Endothelial cell of umbilical vein (primary cell): ENCODE results near the gene TBATA. TPM values are rescaled to one million over a fixed set of nuclear protein-coding genes. Genes with fewer than 3 reads are reported as not detected.

Source experiments
- BruUV-seq: library from RNA; stranded (reverse); fragments of 400-500 nt; replicated peaks from 2 replicates; lab custom pipeline; 2021; lab: Mats Ljungman, UMichigan
- CTCF ChIA-PET: fragments of 300-600, 350-600 bp; sonication (Branson Sonifier 250); formaldehyde crosslinking; loops from one replicate; lab custom pipeline; 2021; ENCODE audit warnings: antibody characterized with exemption, inconsistent platforms; lab: Charles Lee
- POLR2A ChIA-PET: fragments of 300-600, 350-600 bp; sonication (Branson Sonifier 250); formaldehyde crosslinking; loops from one replicate; lab custom pipeline; 2021; ENCODE audit warnings: antibody characterized with exemption, inconsistent platforms; lab: Charles Lee
- DNase-seq: peaks from one replicate; pipeline ENCODE4 v3.0.0-alpha.2; 2011; ENCODE audit warnings: low read depth, low spot score
- FAIRE-seq: peaks from 2 replicates; lab custom pipeline; 2011; peaks lifted over from hg19 to GRCh38; lab: Jason Lieb, UNC
- H2AFZ ChIP-seq: 2 replicates; pipeline ENCODE4 v1.6.0; 2012; ENCODE audit warnings: low read depth, low read length, control low read depth, inconsistent platforms
- H3K27ac ChIP-seq: 2 replicates; pipeline ENCODE4 v1.5.1; 2011; ENCODE audit warnings: low read depth, mild to moderate bottlenecking, control low read depth, low read length, moderate library complexity; ENCODE audit not compliant: insufficient read depth
- H3K27me3 ChIP-seq, 2 experiments: 2 replicates each; pipeline versions ENCODE4 v1.6.0 to v1.6.1; 2011; ENCODE audit warnings: low read length in 2 of 2, mixed read lengths in 1 of 2; ENCODE audit not compliant: control insufficient read depth in 2 of 2, insufficient read depth in 2 of 2
- H3K36me3 ChIP-seq, 2 experiments: 2 replicates in 1 of 2; 3 replicates in 1 of 2; pipeline ENCODE4 v1.5.1; 2011; ENCODE audit warnings: low read length in 2 of 2, mild to moderate bottlenecking in 1 of 2, moderate library complexity in 1 of 2; ENCODE audit not compliant: control insufficient read depth in 2 of 2, insufficient read depth in 2 of 2; ENCODE audit errors: extremely low read depth in 1 of 2
- H3K4me1 ChIP-seq: 3 replicates; pipeline ENCODE4 v1.5.1; 2011; ENCODE audit warnings: mild to moderate bottlenecking, low read length; ENCODE audit not compliant: control insufficient read depth, insufficient read depth; ENCODE audit errors: extremely low read depth
- H3K4me2 ChIP-seq: 2 replicates; pipeline ENCODE4 v1.6.1; 2011; ENCODE audit warnings: low read length, control low read depth, mixed read lengths; ENCODE audit not compliant: insufficient read depth
- H3K4me3 ChIP-seq, 3 experiments: fragments of 200-600 bp in 1 of 3; sonication (generic), shearing (Covaris generic) in 1 of 3; replicated peaks in 1 of 3; 2 replicates each; pipeline ENCODE4 v1.5.1; 2011 to 2016; ENCODE audit warnings: control low read depth in 3 of 3, low read length in 3 of 3, mild to moderate bottlenecking in 2 of 3, inconsistent platforms in 1 of 3, low read depth in 1 of 3, moderate library complexity in 1 of 3; ENCODE audit not compliant: insufficient read depth in 1 of 3
- H3K79me2 ChIP-seq: 2 replicates; pipeline ENCODE4 v1.6.0; 2012; ENCODE audit warnings: low read length, inconsistent platforms; ENCODE audit not compliant: control insufficient read depth, insufficient read depth
- H3K9ac ChIP-seq: replicated peaks from 2 replicates; pipeline ENCODE3; 2011; ENCODE audit warnings: low read length, control low read depth; ENCODE audit not compliant: insufficient read depth; ENCODE audit errors: extremely low read depth
- H3K9me1 ChIP-seq: replicated peaks from 3 replicates; pipeline ENCODE4 v1.6.0; 2011; ENCODE audit warnings: mild to moderate bottlenecking, low read length; ENCODE audit not compliant: control insufficient read depth, insufficient read depth; ENCODE audit errors: extremely low read depth
- H3K9me3 ChIP-seq: replicated peaks from 2 replicates; pipeline ENCODE4 v1.5.1; 2012; ENCODE audit warnings: low read length, inconsistent platforms; ENCODE audit not compliant: control insufficient read depth, insufficient read depth
- H4K20me1 ChIP-seq: replicated peaks from 2 replicates; pipeline ENCODE3; 2011; ENCODE audit warnings: mild to moderate bottlenecking, low read length; ENCODE audit not compliant: control insufficient read depth, insufficient read depth; ENCODE audit errors: extremely low read depth
- EZH2 ChIP-seq: IDR thresholded peaks from 2 replicates; pipeline ENCODE4 v1.6.1; 2012; ENCODE audit warnings: borderline replicate concordance, low read depth, mild to moderate bottlenecking, moderate library complexity, low read length, inconsistent platforms; ENCODE audit not compliant: severe bottlenecking
- FOS ChIP-seq: IDR thresholded peaks from 2 replicates; pipeline ENCODE4 v1.6.1; 2011; ENCODE audit warnings: mild to moderate bottlenecking, low read length, moderate library complexity, borderline replicate concordance; ENCODE audit not compliant: insufficient read depth
- GATA2 ChIP-seq: IDR thresholded peaks from 2 replicates; pipeline ENCODE4 v1.7.0; 2011; ENCODE audit warnings: low read depth, mild to moderate bottlenecking, moderate library complexity, mixed read lengths, low read length; ENCODE audit not compliant: insufficient read length, insufficient read depth
- JUN ChIP-seq: IDR thresholded peaks from 2 replicates; pipeline ENCODE4 v1.6.1; 2011; ENCODE audit warnings: borderline replicate concordance, low read depth; ENCODE audit not compliant: insufficient read length, insufficient read depth
- MYC ChIP-seq: IDR thresholded peaks from one replicate; pipeline ENCODE4 v1.6.1; 2011; ENCODE audit warnings: mild to moderate bottlenecking, low read depth, low read length
- POLR2A ChIP-seq: IDR thresholded peaks from 2 replicates; pipeline ENCODE4 v1.6.1; 2012; ENCODE audit warnings: low read depth, mild to moderate bottlenecking, control low read depth, low read length
- POLR2AphosphoS5 ChIP-seq: IDR thresholded peaks from 2 replicates; pipeline ENCODE4 v1.6.1; 2012; ENCODE audit warnings: low read depth, mild to moderate bottlenecking, control low read depth, low read length, moderate library complexity; ENCODE audit not compliant: insufficient read depth
- dilution Hi-C: fragments of 300-500 bp; cut with MboI; formaldehyde crosslinking; loops from one replicate; pipeline ENCODE4 v1.15.0; 2019; ENCODE audit warnings: low sequenced_read_pairs; ENCODE audit not compliant: extremely low pct_ligation_motif_present
- intact Hi-C: fragments of 100-400 bp; cut with micrococcal nuclease; formaldehyde crosslinking; loops from one replicate; pipeline ENCODE4 v1.10.0; 2022
- polyA plus RNA-seq, 4 experiments: library from polyadenylated mRNA; depleted of rRNA in 3 of 4; stranded (reverse) in 3 of 4; unstranded in 1 of 4; fragments of >200 nt; gene quantifications; 2 replicates each; pipeline versions ENCODE4 v1.2.1 to v1.2.3, GENCODE V29; 2011 to 2012; ENCODE audit warnings: missing spikeins in 1 of 4
- total RNA-seq: library from RNA; stranded (reverse); gene quantifications from 2 replicates; pipeline ENCODE4 v1.2.3, GENCODE V29; 2021
- TF ChIP-seq, protein P1 (sequence below), 2 donors: IDR thresholded peaks; 1 replicate in 1 of 2; 2 replicates in 1 of 2; pipeline ENCODE4 v1.5.1; 2011; ENCODE audit warnings: low read length in 2 of 2, mild to moderate bottlenecking in 2 of 2, moderate library complexity in 2 of 2, control low read depth in 1 of 2, inconsistent platforms in 1 of 2, low read depth in 1 of 2; ENCODE audit not compliant: insufficient read depth in 1 of 2; ENCODE audit errors: extremely low read depth in 1 of 2
- TF ChIP-seq, protein P2 (sequence below): IDR thresholded peaks from 2 replicates; pipeline ENCODE4 v1.6.1; 2011; ENCODE audit not compliant: insufficient read depth, insufficient read length

TBATA gene
- total and polyA plus RNA-seq, 2 donors (not counting 3 experiments of a cell fraction or from before 2014, with no cell fraction given), result not detected

DNA sequence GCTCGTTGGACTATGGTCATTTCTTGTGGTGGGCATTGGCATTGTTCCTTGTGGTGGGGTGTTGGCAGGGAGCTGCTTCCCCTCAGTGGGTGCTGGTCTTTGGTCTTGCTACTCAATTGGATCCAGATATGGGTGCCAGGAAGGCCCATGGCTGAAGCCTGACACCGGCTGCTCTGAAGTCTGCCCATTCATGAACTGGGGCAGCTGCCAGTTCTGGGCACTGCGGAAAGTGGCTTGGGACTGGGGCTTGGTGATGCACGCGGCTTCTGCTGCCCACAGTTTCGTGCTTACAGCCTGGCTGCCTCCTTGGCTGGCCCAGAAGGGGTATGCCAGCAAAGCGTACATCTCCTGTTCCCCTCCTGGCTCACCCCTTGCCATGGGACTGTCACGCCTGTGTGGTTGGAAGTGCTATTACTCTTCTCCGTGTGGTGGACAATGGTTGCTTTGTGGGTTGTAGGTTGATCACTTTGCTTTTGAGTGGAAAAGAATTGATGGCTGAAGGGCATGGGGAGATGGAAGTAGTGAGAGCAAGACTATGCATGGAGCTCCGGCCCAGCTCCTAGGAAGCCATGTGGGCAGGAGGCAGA is 58.2 kb downstream of the TBATA start:
- Histone ChIP-seq H3K79me2 (no peaks in the 10 kb centered on the region), H3K4me1 (no peaks in the 10 kb centered on the region), H4K20me1 (no peaks in the 10 kb centered on the region), H3K36me3 (no peaks in the 10 kb centered on the region), H3K4me2 (no peak overlapping the region), H3K27me3 (peaks cover 0 to 2% of the 10 kb centered on the region in 2 experiments), H2AFZ (no peak overlapping the region), H3K9me1 (no peaks in the 10 kb centered on the region), H3K27ac (no peak overlapping the region), H3K4me3 (no peak overlapping the region), H3K9ac (no peak overlapping the region), H3K9me3 (no peaks in the 10 kb centered on the region)
- no TSS peak for BruUV-seq
- TF ChIP-seq FOS (no peak), EZH2 (no peak), GATA2 (no peak), POLR2AphosphoS5 (no peak), POLR2A (no peak), JUN (no peak), MYC (no peak)
- TF ChIP-seq, protein P1, sequence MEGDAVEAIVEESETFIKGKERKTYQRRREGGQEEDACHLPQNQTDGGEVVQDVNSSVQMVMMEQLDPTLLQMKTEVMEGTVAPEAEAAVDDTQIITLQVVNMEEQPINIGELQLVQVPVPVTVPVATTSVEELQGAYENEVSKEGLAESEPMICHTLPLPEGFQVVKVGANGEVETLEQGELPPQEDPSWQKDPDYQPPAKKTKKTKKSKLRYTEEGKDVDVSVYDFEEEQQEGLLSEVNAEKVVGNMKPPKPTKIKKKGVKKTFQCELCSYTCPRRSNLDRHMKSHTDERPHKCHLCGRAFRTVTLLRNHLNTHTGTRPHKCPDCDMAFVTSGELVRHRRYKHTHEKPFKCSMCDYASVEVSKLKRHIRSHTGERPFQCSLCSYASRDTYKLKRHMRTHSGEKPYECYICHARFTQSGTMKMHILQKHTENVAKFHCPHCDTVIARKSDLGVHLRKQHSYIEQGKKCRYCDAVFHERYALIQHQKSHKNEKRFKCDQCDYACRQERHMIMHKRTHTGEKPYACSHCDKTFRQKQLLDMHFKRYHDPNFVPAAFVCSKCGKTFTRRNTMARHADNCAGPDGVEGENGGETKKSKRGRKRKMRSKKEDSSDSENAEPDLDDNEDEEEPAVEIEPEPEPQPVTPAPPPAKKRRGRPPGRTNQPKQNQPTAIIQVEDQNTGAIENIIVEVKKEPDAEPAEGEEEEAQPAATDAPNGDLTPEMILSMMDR (IDR thresholded peaks at IDR 0.05; ENCODE audit: extremely low read depth in 1 of 2, insufficient read depth in 1 of 2, low read depth in 1 of 2, low read length in 2 of 2), result no peak
- TF ChIP-seq, protein P2, sequence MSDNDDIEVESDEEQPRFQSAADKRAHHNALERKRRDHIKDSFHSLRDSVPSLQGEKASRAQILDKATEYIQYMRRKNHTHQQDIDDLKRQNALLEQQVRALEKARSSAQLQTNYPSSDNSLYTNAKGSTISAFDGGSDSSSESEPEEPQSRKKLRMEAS, result no peak
- DNase-seq (no peak), FAIRE-seq (no peak)
- dilution Hi-C loops, result no loop called here
- ChIA-PET POLR2A (no interaction called here), CTCF (no interaction called here)
- intact Hi-C loops, result loop anchor here (5.0 kb wide), 1 partner anchor 400 kb away; no protein-coding TSS in a partner anchor
